ENCODE measurements around the gene DPY19L3.

DPY19L3 gene

DNA sequence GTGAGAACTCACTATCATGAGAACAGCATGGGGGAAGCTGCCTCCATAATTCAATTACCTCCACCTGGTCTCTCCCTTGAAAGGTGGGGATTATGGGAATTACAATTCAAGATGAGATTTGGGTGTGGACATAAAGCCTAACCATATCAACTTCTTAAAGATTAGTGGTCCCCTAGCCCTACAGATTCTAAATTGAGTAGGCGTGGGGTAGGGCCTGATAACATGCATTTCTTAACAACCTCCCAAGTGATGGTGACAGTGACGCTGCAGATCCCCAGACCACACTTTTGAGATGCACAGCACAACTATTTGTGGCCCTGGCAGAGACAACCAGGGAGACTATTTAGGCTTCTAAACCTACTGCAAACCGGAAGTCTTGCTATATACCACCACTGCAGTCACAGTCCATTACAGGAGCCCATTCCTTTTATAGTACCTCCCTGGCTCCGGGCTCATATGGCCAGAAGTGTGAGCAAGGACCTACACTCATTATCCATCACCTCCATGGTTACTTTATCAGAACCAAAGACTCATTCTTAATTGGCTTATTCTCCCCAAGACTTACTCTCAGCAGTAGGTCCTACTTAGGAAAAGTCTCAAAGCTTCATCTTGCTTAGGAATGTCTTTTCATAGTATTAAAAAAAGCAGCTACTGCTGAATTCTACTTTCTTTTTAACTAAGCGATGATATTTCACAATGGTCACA is 2.1 kb upstream of the DPY19L3 start:
- H3K4me3 ChIP-seq (ENCODE audit: low read depth, low read length), result no peak overlapping the region
- TF ChIP-seq, protein P1, sequence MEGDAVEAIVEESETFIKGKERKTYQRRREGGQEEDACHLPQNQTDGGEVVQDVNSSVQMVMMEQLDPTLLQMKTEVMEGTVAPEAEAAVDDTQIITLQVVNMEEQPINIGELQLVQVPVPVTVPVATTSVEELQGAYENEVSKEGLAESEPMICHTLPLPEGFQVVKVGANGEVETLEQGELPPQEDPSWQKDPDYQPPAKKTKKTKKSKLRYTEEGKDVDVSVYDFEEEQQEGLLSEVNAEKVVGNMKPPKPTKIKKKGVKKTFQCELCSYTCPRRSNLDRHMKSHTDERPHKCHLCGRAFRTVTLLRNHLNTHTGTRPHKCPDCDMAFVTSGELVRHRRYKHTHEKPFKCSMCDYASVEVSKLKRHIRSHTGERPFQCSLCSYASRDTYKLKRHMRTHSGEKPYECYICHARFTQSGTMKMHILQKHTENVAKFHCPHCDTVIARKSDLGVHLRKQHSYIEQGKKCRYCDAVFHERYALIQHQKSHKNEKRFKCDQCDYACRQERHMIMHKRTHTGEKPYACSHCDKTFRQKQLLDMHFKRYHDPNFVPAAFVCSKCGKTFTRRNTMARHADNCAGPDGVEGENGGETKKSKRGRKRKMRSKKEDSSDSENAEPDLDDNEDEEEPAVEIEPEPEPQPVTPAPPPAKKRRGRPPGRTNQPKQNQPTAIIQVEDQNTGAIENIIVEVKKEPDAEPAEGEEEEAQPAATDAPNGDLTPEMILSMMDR (IDR thresholded peaks at IDR 0.05; ENCODE audit: insufficient read depth, low read length, missing control alignments), result no peak
- DNase-seq (ENCODE audit: low read depth, low spot score), result no peak
- CTCF ChIA-PET, result no interaction called here
- POLR2A ChIA-PET, result no interaction called here

DNA sequence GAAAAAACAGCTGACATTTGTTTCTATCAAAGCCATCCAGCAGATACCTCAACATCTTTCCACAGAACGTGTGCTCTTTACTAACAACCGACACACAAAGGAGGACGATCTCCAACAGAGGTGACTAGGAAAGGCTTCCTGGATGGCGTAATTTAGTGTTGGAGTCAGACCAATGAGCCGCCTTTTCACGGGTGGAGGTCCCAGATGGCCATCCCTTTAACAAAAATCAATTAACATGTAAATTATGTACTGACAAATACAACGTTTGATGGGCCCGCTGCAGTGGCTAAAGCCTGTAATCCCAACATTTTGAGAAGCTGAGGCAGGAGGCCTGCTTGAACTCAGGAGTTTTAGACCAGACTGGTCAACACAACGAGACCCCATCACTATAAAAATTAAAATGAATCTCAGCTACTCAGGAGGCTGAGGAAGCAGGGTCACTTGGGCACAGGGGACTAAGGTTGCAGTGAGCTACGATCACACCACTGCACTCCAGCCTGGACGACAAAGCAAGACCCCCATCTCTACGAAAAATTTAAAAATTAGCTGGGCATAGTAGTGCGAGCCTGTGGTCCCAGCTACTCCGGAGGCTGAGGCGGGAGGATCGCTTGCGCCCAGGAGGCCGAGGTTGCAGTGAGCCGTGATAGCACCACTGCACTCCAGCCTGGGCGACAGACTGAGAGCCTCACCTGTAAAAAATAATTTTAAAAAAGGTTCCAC is 1.2 kb upstream of the DPY19L3 start:
- TF ChIP-seq, protein P1 (IDR thresholded peaks at IDR 0.05; ENCODE audit: insufficient read depth, low read length, missing control alignments), result no peak
- ChIA-PET CTCF (interaction anchor here (0.7 kb wide), 1 partner anchor 17 kb away, joined by 3 read pairs; no protein-coding TSS in a partner anchor), POLR2A (no interaction called here)
- peak overlapping the region; percentile 91 for H3K4me3 ChIP-seq (ENCODE audit: low read depth, low read length)
- DNase-seq (ENCODE audit: low read depth, low spot score), result no peak

DNA sequence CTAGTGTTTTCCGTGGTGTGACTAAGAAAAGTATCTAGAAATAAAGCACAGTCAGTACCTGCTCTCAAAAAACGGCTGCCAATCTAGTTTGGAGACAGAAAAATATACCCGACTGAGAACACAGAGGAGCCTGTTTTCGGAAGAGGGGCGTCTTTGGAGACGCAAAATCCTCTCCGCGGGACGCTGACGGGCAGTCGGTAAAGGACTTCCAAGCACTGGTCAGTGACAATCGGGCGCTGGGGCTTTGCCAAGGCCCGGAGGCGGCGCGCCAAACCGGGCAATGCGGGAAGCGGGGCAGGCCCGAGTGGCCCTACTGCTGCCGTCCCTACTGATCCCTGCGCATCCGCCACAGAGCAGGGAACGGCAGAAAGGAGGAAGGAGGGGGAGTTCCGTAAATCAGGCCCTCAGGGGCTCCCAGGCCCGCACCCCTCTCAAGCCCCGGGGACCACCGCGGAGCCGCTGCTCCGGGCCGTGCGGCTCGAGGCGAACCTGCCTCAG is 588 bp upstream of the DPY19L3 start:
- peak overlapping the region; percentile 91 for H3K4me3 ChIP-seq (ENCODE audit: low read depth, low read length)
- ChIA-PET POLR2A (interaction anchor here (0.7 to 1.1 kb wide), 9 partner anchors 9 to 1033 kb away, joined by 3 to 12 read pairs (median 3); no protein-coding TSS in a partner anchor), CTCF (interaction anchor here (0.7 kb wide), 1 partner anchor 18 kb away, joined by 3 read pairs; no protein-coding TSS in a partner anchor)
- TF ChIP-seq, protein P1 (IDR thresholded peaks at IDR 0.05; ENCODE audit: insufficient read depth, low read length, missing control alignments), result no peak
- no peak for DNase-seq (ENCODE audit: low read depth, low spot score)

DNA sequence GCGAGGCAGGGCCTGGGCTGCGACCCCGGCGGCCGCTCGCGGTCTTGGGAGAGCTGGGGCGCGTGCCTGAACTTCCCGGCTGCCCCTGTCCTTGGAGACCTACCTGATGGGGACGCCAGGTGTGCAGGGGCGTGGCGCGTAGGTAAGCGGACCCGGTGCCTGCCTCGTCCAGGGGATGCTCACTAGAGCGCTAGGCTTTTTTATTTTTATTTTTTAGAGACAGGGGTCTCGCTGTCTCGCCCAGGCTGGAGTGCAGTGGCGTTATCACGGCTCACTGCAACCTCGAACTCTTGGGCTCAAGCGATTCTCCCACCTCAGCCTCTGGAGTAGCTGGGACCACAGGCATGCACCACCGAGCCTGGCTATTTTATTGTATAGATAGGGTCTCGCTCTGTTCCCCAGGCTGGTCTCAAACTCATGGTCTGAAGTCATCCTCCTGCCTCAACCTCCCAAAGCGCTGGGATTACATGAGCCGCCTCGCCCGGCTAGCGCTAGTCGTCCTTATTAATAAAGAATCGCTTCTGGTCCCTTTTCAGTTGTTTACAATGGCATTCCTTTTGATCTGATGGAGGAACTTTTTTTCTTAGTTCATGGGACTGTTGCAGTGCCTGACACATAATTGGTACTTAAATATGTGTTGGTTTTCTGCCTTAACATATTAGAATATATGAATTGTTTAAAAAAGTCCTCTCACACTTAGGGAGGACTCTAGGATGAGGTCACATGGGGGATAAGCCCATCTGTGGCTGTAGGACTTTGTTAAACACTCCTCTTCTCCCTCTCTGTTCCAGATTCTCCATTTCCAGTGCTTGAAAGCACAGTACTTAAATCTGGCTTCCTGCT is 812 bp downstream of the DPY19L3 start:
- H3K4me3 ChIP-seq (ENCODE audit: low read depth, low read length), result peak overlapping the region; percentile 91
- ChIA-PET POLR2A (interaction anchor here (0.6 to 1.1 kb wide), 6 partner anchors 13 to 69 kb away, joined by 3 to 12 read pairs (median 3); no protein-coding TSS in a partner anchor), CTCF (no interaction called here)
- DNase-seq (ENCODE audit: low read depth, low spot score), result no peak
- TF ChIP-seq, protein P1 (IDR thresholded peaks at IDR 0.05; ENCODE audit: insufficient read depth, low read length, missing control alignments), result no peak

DNA sequence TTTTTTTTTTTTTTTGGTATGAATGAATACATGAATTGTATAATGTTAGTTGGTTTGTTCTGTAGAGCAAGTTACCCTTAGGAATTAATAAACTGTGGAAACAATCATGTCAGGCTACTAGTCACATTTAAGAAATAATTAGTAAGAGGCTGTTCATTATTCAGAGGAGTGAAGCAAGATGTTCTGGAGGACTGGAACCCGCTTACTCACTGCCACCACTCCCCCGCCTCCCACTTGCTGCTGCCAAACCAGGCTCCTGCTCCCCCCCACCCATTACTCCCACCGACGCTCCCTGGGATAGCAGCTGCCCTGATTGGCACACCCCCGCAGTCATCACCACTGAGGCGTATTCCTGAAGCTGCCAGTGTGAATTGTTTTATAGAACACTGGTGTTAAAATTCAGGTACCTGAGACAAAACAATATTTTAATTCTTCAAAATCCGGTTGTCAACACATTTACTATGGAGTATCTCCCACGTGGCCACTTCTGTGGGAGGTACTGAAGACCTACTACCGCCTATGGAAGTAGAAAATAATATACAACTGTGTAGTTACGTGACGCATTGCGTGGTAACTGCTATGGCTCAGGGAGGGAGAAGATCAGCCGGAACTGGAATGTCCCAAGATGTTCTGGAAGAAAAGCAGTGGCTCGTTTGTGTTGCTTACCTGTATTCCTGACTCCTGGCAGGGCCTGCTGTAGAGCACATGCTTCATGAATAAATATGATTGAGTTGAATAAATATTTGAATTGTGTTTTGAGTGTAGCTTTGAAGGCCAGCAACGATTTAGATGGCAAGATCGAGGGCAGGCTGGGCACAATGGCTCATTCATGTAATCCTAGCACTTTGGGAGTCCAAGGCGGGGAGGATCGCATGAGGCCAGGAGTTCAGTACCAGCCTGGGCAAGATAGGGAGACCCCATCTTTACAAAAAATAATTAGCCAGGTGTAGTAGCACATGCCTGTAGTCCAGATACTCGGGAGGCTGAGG is 1.7 kb downstream of the DPY19L3 start:
- no peak for DNase-seq (ENCODE audit: low read depth, low spot score)
- H3K4me3 ChIP-seq (ENCODE audit: low read depth, low read length), result no peak overlapping the region
- TF ChIP-seq, protein P1 (IDR thresholded peaks at IDR 0.05; ENCODE audit: insufficient read depth, low read length, missing control alignments), result no peak
- POLR2A ChIA-PET, result interaction anchor here (0.6 kb wide), 1 partner anchor 56 kb away, joined by 3 read pairs; no protein-coding TSS in a partner anchor
- CTCF ChIA-PET, result no interaction called here

Data from AG04449 (cell line).